ENCODE results near the gene CWH43. TPM values are rescaled to one million over a fixed set of nuclear protein-coding genes. Genes with fewer than 3 reads are reported as not detected.

CWH43 gene
- polyA plus RNA-seq, 1 experiment: not detected

DNA sequence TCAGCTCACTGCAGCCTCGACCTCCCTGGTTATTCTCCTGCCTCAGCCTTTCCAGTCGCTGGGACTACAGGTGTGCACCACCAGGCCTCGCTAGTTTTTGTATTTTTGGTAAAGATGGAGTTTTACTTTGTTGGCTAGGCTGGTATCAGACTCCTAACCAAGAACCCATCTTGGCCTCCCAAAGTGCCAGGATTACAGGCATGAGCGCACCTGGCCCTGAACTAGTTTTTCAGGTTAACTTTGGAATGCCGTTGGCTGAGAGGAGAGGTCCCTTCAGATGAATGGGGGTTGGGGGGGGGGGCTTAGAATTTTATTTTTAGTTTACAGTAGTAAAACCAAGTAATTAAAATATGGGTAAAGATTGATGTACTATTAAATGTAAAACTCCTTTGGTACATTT lies 23.4 kb upstream of the CWH43 start:
- H3K4me3 ChIP-seq (ENCODE audit: low read depth, low read length): no peak overlapping the region
- POLR2A ChIA-PET: no interaction called here
- TF ChIP-seq, protein P1, sequence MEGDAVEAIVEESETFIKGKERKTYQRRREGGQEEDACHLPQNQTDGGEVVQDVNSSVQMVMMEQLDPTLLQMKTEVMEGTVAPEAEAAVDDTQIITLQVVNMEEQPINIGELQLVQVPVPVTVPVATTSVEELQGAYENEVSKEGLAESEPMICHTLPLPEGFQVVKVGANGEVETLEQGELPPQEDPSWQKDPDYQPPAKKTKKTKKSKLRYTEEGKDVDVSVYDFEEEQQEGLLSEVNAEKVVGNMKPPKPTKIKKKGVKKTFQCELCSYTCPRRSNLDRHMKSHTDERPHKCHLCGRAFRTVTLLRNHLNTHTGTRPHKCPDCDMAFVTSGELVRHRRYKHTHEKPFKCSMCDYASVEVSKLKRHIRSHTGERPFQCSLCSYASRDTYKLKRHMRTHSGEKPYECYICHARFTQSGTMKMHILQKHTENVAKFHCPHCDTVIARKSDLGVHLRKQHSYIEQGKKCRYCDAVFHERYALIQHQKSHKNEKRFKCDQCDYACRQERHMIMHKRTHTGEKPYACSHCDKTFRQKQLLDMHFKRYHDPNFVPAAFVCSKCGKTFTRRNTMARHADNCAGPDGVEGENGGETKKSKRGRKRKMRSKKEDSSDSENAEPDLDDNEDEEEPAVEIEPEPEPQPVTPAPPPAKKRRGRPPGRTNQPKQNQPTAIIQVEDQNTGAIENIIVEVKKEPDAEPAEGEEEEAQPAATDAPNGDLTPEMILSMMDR (IDR thresholded peaks at IDR 0.05; ENCODE audit: insufficient read depth, low read depth, low read length): no peak
- no peaks in the 10 kb centered on the region for H3K36me3 ChIP-seq (ENCODE audit: control insufficient read depth, insufficient read depth, low read length)
- peaks cover 1% of the 10 kb centered on the region; the same call in 1 of the 2 replicates for H3K27me3 ChIP-seq (ENCODE audit: control insufficient read depth, insufficient read depth, low read length)
- CTCF ChIA-PET: interaction anchor here (0.6 to 6.6 kb wide), 17 partner anchors 8 to 826 kb away, joined by 3 to 38 read pairs (median 3); partner anchors contain the start of gene FRYL
- no peak for DNase-seq (ENCODE audit: low read depth)

DNA sequence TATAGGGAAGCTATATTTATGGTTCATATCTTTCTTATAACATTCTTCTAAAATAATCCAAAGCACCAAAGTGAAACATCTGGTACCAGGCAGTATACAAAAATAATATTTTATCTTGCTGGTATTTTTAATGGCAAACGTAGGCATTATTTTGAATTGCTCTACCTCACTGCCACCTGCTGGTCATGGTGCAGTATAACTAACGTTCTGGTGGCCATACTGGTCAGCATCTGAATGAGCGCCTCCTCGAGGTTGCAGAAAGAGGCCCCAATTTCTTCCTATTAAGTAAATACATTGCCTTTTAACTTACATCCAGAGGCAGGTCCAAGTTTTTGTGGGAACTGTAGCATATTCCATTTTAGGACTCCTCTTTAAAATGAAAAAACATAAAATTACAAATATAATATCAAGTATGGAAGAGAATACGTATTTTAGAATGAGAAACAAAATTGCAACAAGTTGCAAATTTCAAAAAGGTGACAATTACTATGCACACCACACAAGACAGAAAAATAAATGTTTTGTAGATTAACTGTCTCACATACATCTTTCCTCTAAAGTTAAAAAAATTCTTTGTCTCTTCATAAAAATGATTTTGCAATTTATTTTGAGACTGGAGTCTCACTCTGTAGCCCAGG lies 22.9 kb upstream of the CWH43 start:
- Histone ChIP-seq H3K4me3 (ENCODE audit: low read depth, low read length) (no peak overlapping the region), H3K36me3 (ENCODE audit: control insufficient read depth, insufficient read depth, low read length) (no peaks in the 10 kb centered on the region), H3K27me3 (ENCODE audit: control insufficient read depth, insufficient read depth, low read length) (peaks cover 1% of the 10 kb centered on the region; the same call in 1 of the 2 replicates)
- ChIA-PET CTCF (interaction anchor here (0.6 to 6.6 kb wide), 19 partner anchors 8 to 827 kb away, joined by 3 to 38 read pairs (median 3); partner anchors contain the start of gene FRYL), POLR2A (no interaction called here)
- TF ChIP-seq, protein P1 (IDR thresholded peaks at IDR 0.05; ENCODE audit: insufficient read depth, low read depth, low read length): peak; percentile 98
- no peak for DNase-seq (ENCODE audit: low read depth)

DNA sequence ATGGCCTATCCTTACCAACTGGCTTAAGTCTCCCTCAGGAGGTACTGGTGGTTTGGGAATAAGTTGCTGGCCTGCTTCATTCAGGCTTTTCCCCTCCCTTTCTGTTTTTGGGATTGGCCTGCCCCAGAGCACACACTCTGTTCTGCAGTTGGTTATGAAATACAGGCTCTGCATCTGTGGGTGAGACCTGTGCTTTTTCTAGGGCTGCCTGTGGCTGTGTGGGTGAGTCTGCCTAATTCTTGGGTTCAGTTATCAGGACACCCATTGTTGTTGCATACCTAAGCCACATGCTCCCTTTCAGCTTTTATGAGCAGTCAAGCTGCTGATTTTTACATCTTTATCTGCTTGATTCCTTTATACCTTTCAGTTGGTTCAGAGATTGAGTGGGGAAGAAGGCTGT lies 19.0 kb upstream of the CWH43 start:
- H3K4me3 ChIP-seq (ENCODE audit: low read depth, low read length): no peak overlapping the region
- TF ChIP-seq, protein P1 (IDR thresholded peaks at IDR 0.05; ENCODE audit: insufficient read depth, low read depth, low read length): no peak
- H3K27me3 ChIP-seq (ENCODE audit: control insufficient read depth, insufficient read depth, low read length): peaks cover 1% of the 10 kb centered on the region; the same call in 1 of the 2 replicates
- H3K36me3 ChIP-seq (ENCODE audit: control insufficient read depth, insufficient read depth, low read length): no peaks in the 10 kb centered on the region
- no peak for DNase-seq (ENCODE audit: low read depth)
- ChIA-PET CTCF (interaction anchor here (0.7 kb wide), 1 partner anchor 187 kb away, joined by 4 read pairs; the partner anchor contains the start of gene FRYL), POLR2A (no interaction called here)

DNA sequence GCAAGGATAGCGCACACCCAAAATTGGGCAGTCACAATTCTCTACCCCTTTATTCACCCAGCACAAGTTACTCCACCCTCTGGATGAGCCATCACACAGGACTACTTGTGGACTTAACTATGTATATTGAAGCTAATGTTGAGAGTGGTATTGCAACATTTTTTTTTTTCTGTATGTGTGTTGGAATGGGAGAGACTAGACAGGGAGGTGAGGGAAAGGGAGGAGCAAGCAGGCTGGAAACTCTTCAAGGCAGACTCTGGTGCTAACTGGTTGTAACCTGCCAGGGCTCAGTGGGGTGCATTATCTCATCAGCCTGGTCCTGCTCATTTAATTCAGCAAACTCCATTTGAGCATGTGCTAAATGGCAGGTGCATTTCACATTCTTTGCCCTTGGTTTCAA lies 18.4 kb upstream of the CWH43 start:
- ChIA-PET CTCF (interaction anchor here (0.7 kb wide), 1 partner anchor 188 kb away, joined by 4 read pairs; the partner anchor contains the start of gene FRYL), POLR2A (no interaction called here)
- H3K36me3 ChIP-seq (ENCODE audit: control insufficient read depth, insufficient read depth, low read length): no peaks in the 10 kb centered on the region
- no peak overlapping the region for H3K4me3 ChIP-seq (ENCODE audit: low read depth, low read length)
- peaks cover 1% of the 10 kb centered on the region; the same call in 1 of the 2 replicates for H3K27me3 ChIP-seq (ENCODE audit: control insufficient read depth, insufficient read depth, low read length)
- TF ChIP-seq, protein P1 (IDR thresholded peaks at IDR 0.05; ENCODE audit: insufficient read depth, low read depth, low read length): no peak
- DNase-seq (ENCODE audit: low read depth): no peak

DNA sequence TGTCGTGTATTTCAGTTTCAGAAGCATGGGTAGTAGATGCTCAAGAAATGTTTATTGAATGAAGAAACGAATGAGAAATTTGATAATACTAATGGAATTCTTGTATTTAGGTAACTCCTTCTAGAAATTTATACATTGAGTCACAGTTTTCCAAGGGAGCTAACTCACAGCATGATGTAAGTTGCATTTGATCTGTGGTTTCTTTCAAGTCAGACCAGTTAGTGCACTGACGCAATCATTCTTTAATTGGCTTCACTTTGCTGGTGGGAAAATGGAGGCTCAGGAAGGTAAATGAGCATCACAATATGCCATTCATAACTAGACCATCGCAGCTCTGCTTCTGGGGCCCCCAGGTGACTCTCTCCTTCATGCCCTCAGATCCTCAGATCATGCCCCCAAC lies 17.3 kb upstream of the CWH43 start:
- CTCF ChIA-PET: no interaction called here
- POLR2A ChIA-PET: interaction anchor here (0.7 kb wide), 1 partner anchor 9 kb away, joined by 6 read pairs; no protein-coding TSS in a partner anchor
- H3K36me3 ChIP-seq (ENCODE audit: control insufficient read depth, insufficient read depth, low read length): no peaks in the 10 kb centered on the region
- H3K27me3 ChIP-seq (ENCODE audit: control insufficient read depth, insufficient read depth, low read length): peaks cover 3% of the 10 kb centered on the region; the same call in 1 of the 2 replicates
- no peak overlapping the region for H3K4me3 ChIP-seq (ENCODE audit: low read depth, low read length)
- no peak for DNase-seq (ENCODE audit: low read depth)
- TF ChIP-seq, protein P1 (IDR thresholded peaks at IDR 0.05; ENCODE audit: insufficient read depth, low read depth, low read length): no peak

All from BJ (cell line).